GM23338 (cell line): ENCODE results near the gene ARHGEF39. TPM values are rescaled to one million over a fixed set of nuclear protein-coding genes. Genes with fewer than 3 reads are reported as not detected.
A peak's percentile ranks its signal among the peaks of the same experiment; 100 is the strongest.

Experiments used
- ATAC-seq: fragments of 200-7000 bp; cut with Tn5 transposase; 3 replicates; pipeline ENCODE4 v1.9.1; 2020
- DNase-seq: peaks from one replicate; pipeline ENCODE4 v3.0.0-alpha.2; 2015; ENCODE audit warnings: low spot score
- H2AFZ ChIP-seq: fragments of 200-600 bp; sonication (generic); 2 replicates; pipeline ENCODE4 v1.8.0; 2016; ENCODE audit warnings: antibody characterized with exemption, mild to moderate bottlenecking, moderate library complexity
- H3F3A ChIP-seq: fragments of 200-600 bp; sonication (generic); replicated peaks from 2 replicates; pipeline ENCODE4 v1.8.0; 2017; ENCODE audit warnings: antibody characterized with exemption, mixed run types, low read depth
- H3K27ac ChIP-seq: fragments of 200-600 bp; sonication (generic); 2 replicates; pipeline ENCODE4 v1.6.1; 2016; ENCODE audit warnings: low read depth
- H3K27me3 ChIP-seq: fragments of 200-600 bp; sonication (generic); 2 replicates; pipeline ENCODE4 v1.8.0; 2016; ENCODE audit warnings: mild to moderate bottlenecking, mixed run types, moderate library complexity; ENCODE audit not compliant: insufficient read depth
- H3K36me3 ChIP-seq: fragments of 200-600 bp; sonication (generic); 2 replicates; pipeline ENCODE4 v1.8.0; 2016; ENCODE audit warnings: mild to moderate bottlenecking; ENCODE audit not compliant: insufficient read depth
- H3K4me1 ChIP-seq: fragments of 200-600 bp; sonication (generic); 2 replicates; pipeline ENCODE4 v1.8.0; 2016; ENCODE audit warnings: mild to moderate bottlenecking, moderate library complexity; ENCODE audit not compliant: insufficient read depth
- H3K4me2 ChIP-seq: fragments of 200-600 bp; sonication (generic); 2 replicates; pipeline ENCODE4 v1.7.1; 2017; ENCODE audit warnings: mixed run types
- H3K4me3 ChIP-seq: fragments of 200-600 bp; sonication (generic); 2 replicates; pipeline ENCODE4 v1.6.1; 2016; ENCODE audit warnings: mixed run types
- H3K79me2 ChIP-seq: fragments of 200-600 bp; sonication (generic); replicated peaks from 2 replicates; pipeline ENCODE4 v1.8.0; 2017; ENCODE audit warnings: mild to moderate bottlenecking; ENCODE audit not compliant: insufficient read depth
- H3K9me2 ChIP-seq: fragments of 200-600 bp; sonication (generic); 2 replicates; pipeline ENCODE4 v1.8.0; 2017; ENCODE audit not compliant: insufficient read depth
- H4K20me1 ChIP-seq: fragments of 200-600 bp; sonication (generic); replicated peaks from 2 replicates; pipeline ENCODE4 v1.8.0; 2017; ENCODE audit warnings: mild to moderate bottlenecking; ENCODE audit not compliant: insufficient read depth
- H3K27ac Mint-ChIP-seq: 2 replicates; pipeline ENCODE4 v1.8.0; 2020; ENCODE audit warnings: inconsistent platforms, mild to moderate bottlenecking, moderate library complexity, mixed read lengths
- H3K27me3 Mint-ChIP-seq: 3 replicates; pipeline ENCODE4 v1.8.0; 2022; ENCODE audit warnings: low read depth, mild to moderate bottlenecking, moderate library complexity, mixed read lengths, inconsistent platforms; ENCODE audit not compliant: insufficient read depth, poor library complexity
- H3K36me3 Mint-ChIP-seq: 3 replicates; pipeline ENCODE4 v1.8.0; 2021; ENCODE audit warnings: low read depth, mild to moderate bottlenecking, inconsistent platforms, moderate library complexity, mixed read lengths
- H3K4me1 Mint-ChIP-seq: 3 replicates; pipeline ENCODE4 v1.8.0; 2020; ENCODE audit warnings: mild to moderate bottlenecking, inconsistent platforms, mixed read lengths
- H3K4me3 Mint-ChIP-seq: 3 replicates; pipeline ENCODE4 v1.8.0; 2021; ENCODE audit warnings: moderate library complexity, mild to moderate bottlenecking, inconsistent platforms, mixed read lengths
- H3K9me3 Mint-ChIP-seq: 3 replicates; pipeline ENCODE4 v1.8.0; 2020; ENCODE audit warnings: moderate library complexity, mild to moderate bottlenecking, inconsistent platforms, mixed read lengths
- CREB1 ChIP-seq: fragments of 250-450 bp; sonication (Bioruptor Pico); IDR thresholded peaks from 2 replicates; pipeline ENCODE4 v1.5.0; 2020; ENCODE audit warnings: low read depth, mild to moderate bottlenecking, moderate library complexity
- EZH2 ChIP-seq: fragments of 200-600 bp; sonication (generic); IDR thresholded peaks from one replicate; pipeline ENCODE4 v1.8.0; 2017; ENCODE audit warnings: antibody characterized with exemption, mild to moderate bottlenecking, low read depth; ENCODE audit not compliant: unreplicated experiment
- EZH2phosphoT487 ChIP-seq: fragments of 200-600 bp; sonication (generic); IDR thresholded peaks from one replicate; pipeline ENCODE4 v1.8.1; 2018; ENCODE audit warnings: antibody characterized with exemption; ENCODE audit not compliant: unreplicated experiment
- JUNB ChIP-seq: IDR thresholded peaks from one replicate; pipeline ENCODE4 v1.6.1; 2016; ENCODE audit warnings: antibody characterized with exemption; ENCODE audit not compliant: unreplicated experiment
- NANOG ChIP-seq: IDR thresholded peaks from 2 replicates; pipeline ENCODE4 v1.6.1; 2016; ENCODE audit warnings: antibody characterized with exemption, borderline replicate concordance
- POLR2AphosphoS5 ChIP-seq: IDR thresholded peaks from 2 replicates; pipeline ENCODE4 v1.6.1; 2016; ENCODE audit warnings: antibody characterized with exemption, low read depth
- REST ChIP-seq: IDR thresholded peaks from one replicate; pipeline ENCODE4 v1.6.1; 2018; ENCODE audit warnings: antibody characterized with exemption; ENCODE audit not compliant: unreplicated experiment
- STAT1 ChIP-seq: IDR thresholded peaks from one replicate; pipeline ENCODE4 v1.6.1; 2016; ENCODE audit warnings: antibody characterized with exemption; ENCODE audit not compliant: unreplicated experiment
- ZNF114 ChIP-seq: fragments of 250-450 bp; sonication (Bioruptor Pico); IDR thresholded peaks from 2 replicates; pipeline ENCODE4 v1.5.0; 2020; ENCODE audit warnings: mild to moderate bottlenecking, moderate library complexity
- ZNF331 ChIP-seq: fragments of 250-450 bp; sonication (Bioruptor Pico); IDR thresholded peaks from 2 replicates; pipeline ENCODE4 v1.5.0; 2020; ENCODE audit warnings: low read depth, mild to moderate bottlenecking, moderate library complexity
- polyA plus RNA-seq: library from polyadenylated mRNA; unstranded; fragments of >200 nt; fragmentation: Nextera tagmentation; extraction: Ambion mirVana; gene quantifications from 2 replicates; pipeline ENCODE4 v1.2.1, GENCODE V29; 2016
- total RNA-seq: library from RNA; depleted of rRNA; stranded (reverse); fragments of >200 nt; shearing (Covaris generic); gene quantifications from 2 replicates; pipeline ENCODE4 v1.2.3, GENCODE V29; 2014
- TF ChIP-seq, protein P1 (sequence below), 2 experiments: fragments of 200-600 bp in 1 of 2; sonication (generic) in 1 of 2; conservative IDR thresholded peaks; 2 replicates each; pipeline versions ENCODE4 v1.5.1 to v1.6.1; 2016 to 2017; ENCODE audit warnings: antibody characterized with exemption in 2 of 2, low read depth in 2 of 2, mild to moderate bottlenecking in 2 of 2, moderate library complexity in 1 of 2
- TF ChIP-seq, protein P2 (sequence below): IDR thresholded peaks from 2 replicates; pipeline ENCODE4 v1.6.1; 2016; ENCODE audit warnings: antibody characterized with exemption
- TF ChIP-seq, protein P3 (sequence below): fragments of 250-450 bp; sonication (Bioruptor Pico); IDR thresholded peaks from 2 replicates; pipeline ENCODE4 v1.5.0; 2020; ENCODE audit warnings: mild to moderate bottlenecking, moderate library complexity

ARHGEF39 gene
- total and polyA plus RNA-seq, 2 experiments from 2014 or later: 16.8 to 31.0 TPM

DNA sequence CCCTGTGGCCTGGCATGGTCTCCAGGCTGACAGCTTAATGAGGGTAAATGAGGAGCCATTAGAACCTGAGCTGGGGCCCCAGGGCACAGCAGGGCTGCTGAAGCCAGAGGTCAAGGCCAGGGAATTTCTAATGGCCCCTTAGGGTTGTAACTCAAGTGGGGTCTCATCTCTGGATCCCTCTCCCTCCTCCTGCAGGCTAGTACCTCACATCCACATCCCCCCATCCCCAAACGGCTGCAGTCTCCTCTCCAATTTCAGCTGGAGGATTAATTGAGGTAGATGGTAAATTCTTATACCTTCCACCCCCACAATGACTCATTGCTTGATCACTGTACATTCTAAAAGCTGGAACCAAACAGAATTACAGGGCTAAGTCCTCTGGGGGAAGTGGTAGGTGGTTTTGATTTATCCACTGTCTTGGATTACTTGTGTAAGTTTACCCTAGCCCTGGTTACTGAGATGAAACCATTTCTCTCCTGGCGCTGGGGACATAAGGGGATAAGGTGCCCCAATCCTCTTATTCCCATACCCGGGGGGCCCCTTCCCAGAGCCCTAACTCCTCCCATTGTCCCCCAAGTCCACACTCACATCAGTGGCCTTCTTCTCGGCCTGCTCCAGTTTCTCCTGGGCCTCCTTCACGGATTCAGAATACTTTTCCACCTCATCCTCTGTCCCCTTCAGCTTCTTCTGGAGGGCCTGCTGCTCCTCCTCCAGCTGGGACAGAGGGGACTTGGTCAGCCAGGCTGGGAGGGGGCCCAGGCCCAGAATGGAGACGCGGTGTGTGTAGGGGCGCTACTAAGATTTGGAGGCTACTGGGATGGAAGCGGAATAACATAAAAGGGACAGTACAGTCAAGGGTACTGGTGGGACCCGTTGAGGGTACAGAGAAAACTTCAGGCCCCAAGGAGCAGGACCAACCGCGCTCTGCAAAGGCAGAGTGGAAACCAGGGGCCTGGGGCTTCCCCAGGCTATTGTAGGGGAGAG is 23.9 kb upstream of the ARHGEF39 start:
- Histone ChIP-seq H3K27ac (no peak overlapping the region), H3K4me3 (peak overlapping the region; percentile 94), H3K4me1 (peaks cover 17% of the 10 kb centered on the region; the same call in 1 of the 2 replicates), H3F3A (peaks cover 7% of the 10 kb centered on the region; the same call in 1 of the 2 replicates), H4K20me1 (peaks cover 6% of the 10 kb centered on the region; the same call in 1 of the 2 replicates), H2AFZ (0 out of 2 replicates have a peak overlapping the region, but pooled peaks have one; percentile 32), H3K79me2 (peaks cover 22% of the 10 kb centered on the region), H3K27me3 (no peaks in the 10 kb centered on the region), H3K9me2 (no peaks in the 10 kb centered on the region), H3K36me3 (peaks cover 21% of the 10 kb centered on the region), H3K4me2 (peak overlapping the region; percentile 96)
- DNase-seq (no peak), ATAC-seq (no peak)
- peaks cover 3% of the 10 kb centered on the region for H3K27me3 Mint-ChIP-seq
- peak overlapping the region; percentile 93; the same call in 1 of the 2 replicates for H3K27ac Mint-ChIP-seq
- H3K4me1 Mint-ChIP-seq: peaks cover 33% of the 10 kb centered on the region
- H3K9me3 Mint-ChIP-seq: no peaks in the 10 kb centered on the region; the same call in 1 of the 3 replicates
- peak overlapping the region; percentile 95 for H3K4me3 Mint-ChIP-seq
- no peak for TF ChIP-seq ZNF331 (CRISPR knock-in tag)
- no peak for TF ChIP-seq ZNF114 (CRISPR knock-in tag)
- no peak for TF ChIP-seq CREB1
- TF ChIP-seq, protein P1, sequence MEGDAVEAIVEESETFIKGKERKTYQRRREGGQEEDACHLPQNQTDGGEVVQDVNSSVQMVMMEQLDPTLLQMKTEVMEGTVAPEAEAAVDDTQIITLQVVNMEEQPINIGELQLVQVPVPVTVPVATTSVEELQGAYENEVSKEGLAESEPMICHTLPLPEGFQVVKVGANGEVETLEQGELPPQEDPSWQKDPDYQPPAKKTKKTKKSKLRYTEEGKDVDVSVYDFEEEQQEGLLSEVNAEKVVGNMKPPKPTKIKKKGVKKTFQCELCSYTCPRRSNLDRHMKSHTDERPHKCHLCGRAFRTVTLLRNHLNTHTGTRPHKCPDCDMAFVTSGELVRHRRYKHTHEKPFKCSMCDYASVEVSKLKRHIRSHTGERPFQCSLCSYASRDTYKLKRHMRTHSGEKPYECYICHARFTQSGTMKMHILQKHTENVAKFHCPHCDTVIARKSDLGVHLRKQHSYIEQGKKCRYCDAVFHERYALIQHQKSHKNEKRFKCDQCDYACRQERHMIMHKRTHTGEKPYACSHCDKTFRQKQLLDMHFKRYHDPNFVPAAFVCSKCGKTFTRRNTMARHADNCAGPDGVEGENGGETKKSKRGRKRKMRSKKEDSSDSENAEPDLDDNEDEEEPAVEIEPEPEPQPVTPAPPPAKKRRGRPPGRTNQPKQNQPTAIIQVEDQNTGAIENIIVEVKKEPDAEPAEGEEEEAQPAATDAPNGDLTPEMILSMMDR (conservative IDR thresholded peaks at IDR 0.05; ENCODE audit: low read depth in 2 of 2): no peak
- no peak for TF ChIP-seq EZH2phosphoT487
- TF ChIP-seq, protein P2, sequence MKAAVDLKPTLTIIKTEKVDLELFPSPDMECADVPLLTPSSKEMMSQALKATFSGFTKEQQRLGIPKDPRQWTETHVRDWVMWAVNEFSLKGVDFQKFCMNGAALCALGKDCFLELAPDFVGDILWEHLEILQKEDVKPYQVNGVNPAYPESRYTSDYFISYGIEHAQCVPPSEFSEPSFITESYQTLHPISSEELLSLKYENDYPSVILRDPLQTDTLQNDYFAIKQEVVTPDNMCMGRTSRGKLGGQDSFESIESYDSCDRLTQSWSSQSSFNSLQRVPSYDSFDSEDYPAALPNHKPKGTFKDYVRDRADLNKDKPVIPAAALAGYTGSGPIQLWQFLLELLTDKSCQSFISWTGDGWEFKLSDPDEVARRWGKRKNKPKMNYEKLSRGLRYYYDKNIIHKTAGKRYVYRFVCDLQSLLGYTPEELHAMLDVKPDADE: no peak
- TF ChIP-seq, protein P3, sequence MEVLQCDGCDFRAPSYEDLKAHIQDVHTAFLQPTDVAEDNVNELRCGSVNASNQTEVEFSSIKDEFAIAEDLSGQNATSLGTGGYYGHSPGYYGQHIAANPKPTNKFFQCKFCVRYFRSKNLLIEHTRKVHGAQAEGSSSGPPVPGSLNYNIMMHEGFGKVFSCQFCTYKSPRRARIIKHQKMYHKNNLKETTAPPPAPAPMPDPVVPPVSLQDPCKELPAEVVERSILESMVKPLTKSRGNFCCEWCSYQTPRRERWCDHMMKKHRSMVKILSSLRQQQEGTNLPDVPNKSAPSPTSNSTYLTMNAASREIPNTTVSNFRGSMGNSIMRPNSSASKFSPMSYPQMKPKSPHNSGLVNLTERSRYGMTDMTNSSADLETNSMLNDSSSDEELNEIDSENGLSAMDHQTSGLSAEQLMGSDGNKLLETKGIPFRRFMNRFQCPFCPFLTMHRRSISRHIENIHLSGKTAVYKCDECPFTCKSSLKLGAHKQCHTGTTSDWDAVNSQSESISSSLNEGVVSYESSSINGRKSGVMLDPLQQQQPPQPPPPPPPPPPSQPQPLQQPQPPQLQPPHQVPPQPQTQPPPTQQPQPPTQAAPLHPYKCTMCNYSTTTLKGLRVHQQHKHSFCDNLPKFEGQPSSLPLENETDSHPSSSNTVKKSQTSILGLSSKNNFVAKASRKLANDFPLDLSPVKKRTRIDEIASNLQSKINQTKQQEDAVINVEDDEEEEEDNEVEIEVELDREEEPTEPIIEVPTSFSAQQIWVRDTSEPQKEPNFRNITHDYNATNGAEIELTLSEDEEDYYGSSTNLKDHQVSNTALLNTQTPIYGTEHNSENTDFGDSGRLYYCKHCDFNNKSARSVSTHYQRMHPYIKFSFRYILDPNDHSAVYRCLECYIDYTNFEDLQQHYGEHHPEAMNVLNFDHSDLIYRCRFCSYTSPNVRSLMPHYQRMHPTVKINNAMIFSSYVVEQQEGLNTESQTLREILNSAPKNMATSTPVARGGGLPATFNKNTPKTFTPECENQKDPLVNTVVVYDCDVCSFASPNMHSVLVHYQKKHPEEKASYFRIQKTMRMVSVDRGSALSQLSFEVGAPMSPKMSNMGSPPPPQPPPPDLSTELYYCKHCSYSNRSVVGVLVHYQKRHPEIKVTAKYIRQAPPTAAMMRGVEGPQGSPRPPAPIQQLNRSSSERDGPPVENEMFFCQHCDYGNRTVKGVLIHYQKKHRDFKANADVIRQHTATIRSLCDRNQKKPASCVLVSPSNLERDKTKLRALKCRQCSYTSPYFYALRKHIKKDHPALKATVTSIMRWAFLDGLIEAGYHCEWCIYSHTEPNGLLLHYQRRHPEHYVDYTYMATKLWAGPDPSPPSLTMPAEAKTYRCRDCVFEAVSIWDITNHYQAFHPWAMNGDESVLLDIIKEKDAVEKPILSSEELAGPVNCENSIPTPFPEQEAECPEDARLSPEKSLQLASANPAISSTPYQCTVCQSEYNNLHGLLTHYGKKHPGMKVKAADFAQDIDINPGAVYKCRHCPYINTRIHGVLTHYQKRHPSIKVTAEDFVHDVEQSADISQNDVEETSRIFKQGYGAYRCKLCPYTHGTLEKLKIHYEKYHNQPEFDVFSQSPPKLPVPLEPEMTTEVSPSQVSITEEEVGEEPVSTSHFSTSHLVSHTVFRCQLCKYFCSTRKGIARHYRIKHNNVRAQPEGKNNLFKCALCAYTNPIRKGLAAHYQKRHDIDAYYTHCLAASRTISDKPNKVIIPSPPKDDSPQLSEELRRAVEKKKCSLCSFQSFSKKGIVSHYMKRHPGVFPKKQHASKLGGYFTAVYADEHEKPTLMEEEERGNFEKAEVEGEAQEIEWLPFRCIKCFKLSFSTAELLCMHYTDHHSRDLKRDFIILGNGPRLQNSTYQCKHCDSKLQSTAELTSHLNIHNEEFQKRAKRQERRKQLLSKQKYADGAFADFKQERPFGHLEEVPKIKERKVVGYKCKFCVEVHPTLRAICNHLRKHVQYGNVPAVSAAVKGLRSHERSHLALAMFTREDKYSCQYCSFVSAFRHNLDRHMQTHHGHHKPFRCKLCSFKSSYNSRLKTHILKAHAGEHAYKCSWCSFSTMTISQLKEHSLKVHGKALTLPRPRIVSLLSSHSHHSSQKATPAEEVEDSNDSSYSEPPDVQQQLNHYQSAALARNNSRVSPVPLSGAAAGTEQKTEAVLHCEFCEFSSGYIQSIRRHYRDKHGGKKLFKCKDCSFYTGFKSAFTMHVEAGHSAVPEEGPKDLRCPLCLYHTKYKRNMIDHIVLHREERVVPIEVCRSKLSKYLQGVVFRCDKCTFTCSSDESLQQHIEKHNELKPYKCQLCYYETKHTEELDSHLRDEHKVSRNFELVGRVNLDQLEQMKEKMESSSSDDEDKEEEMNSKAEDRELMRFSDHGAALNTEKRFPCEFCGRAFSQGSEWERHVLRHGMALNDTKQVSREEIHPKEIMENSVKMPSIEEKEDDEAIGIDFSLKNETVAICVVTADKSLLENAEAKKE (CRISPR knock-in tag): no peak
- no peak for TF ChIP-seq JUNB
- no peak for TF ChIP-seq NANOG
- TF ChIP-seq STAT1: no peak
- no peak for TF ChIP-seq POLR2AphosphoS5
- TF ChIP-seq EZH2: no peak
- no peak for TF ChIP-seq REST
- H3K36me3 Mint-ChIP-seq: peaks cover 49% of the 10 kb centered on the region
